HL-60 (cell line): ENCODE measurements around the gene NRF1.

Experiments used
- DNase-seq, 2 experiments: peaks; one replicate each; pipeline ENCODE4 v3.0.0-alpha.2; 2010 to 2020; ENCODE audit warnings: low read depth in 1 of 2, low spot score in 1 of 2
- H3K27ac ChIP-seq: fragments of 250-450 bp; sonication (Bioruptor Pico); replicated peaks from 2 replicates; pipeline ENCODE4 v1.5.1; 2020; ENCODE audit warnings: mild to moderate bottlenecking, moderate library complexity
- H3K27me3 ChIP-seq: fragments of 250-450 bp; sonication (Bioruptor Pico); 2 replicates; pipeline ENCODE4 v1.5.1; 2021; ENCODE audit warnings: mild to moderate bottlenecking, moderate library complexity; ENCODE audit not compliant: insufficient read depth, poor library complexity, severe bottlenecking
- H3K4me3 ChIP-seq: replicated peaks from 2 replicates; pipeline ENCODE4 v1.5.1; 2011; ENCODE audit warnings: mild to moderate bottlenecking, control low read depth, low read length; ENCODE audit not compliant: insufficient read depth
- CTCF ChIP-seq: IDR thresholded peaks from one replicate; pipeline ENCODE4 v1.5.1; 2011; ENCODE audit warnings: low read length, control low read depth, inconsistent platforms; ENCODE audit not compliant: insufficient read depth
- GABPA ChIP-seq: IDR thresholded peaks from 2 replicates; pipeline ENCODE4 v1.6.1; 2012; ENCODE audit warnings: low read depth
- POLR2AphosphoS5 ChIP-seq: IDR thresholded peaks from 2 replicates; pipeline ENCODE4 v1.6.1; 2012; ENCODE audit warnings: low read depth
- REST ChIP-seq: IDR thresholded peaks from 2 replicates; pipeline ENCODE4 v1.6.1; 2012; ENCODE audit warnings: low read depth; ENCODE audit not compliant: insufficient replicate concordance
- SPI1 ChIP-seq: IDR thresholded peaks from 2 replicates; pipeline ENCODE4 v1.6.1; 2012; ENCODE audit warnings: low read depth, mild to moderate bottlenecking, borderline replicate concordance

NRF1 gene

GRCh38 chr7:129728875-129729467 lies 117.5 kb downstream of the NRF1 start:
- no peak overlapping the region for H3K27ac ChIP-seq
- no peaks in the 10 kb centered on the region for H3K27me3 ChIP-seq
- no peak overlapping the region for H3K4me3 ChIP-seq
- no peak for DNase-seq
- no peak for TF ChIP-seq GABPA
- no peak for TF ChIP-seq REST
- TF ChIP-seq POLR2AphosphoS5: no peak
- TF ChIP-seq CTCF: no peak
- no peak for TF ChIP-seq SPI1

GRCh38 chr7:129729511-129729910 lies 118.0 kb downstream of the NRF1 start:
- TF ChIP-seq REST (no peak), CTCF (no peak), SPI1 (no peak), POLR2AphosphoS5 (no peak), GABPA (no peak)
- Histone ChIP-seq H3K4me3 (no peak overlapping the region), H3K27me3 (no peaks in the 10 kb centered on the region), H3K27ac (no peak overlapping the region)
- DNase-seq: no peak

- Histone ChIP-seq H3K27me3 (no peaks in the 10 kb centered on the region), H3K27ac (no peak overlapping the region), H3K4me3 (no peak overlapping the region)
- no peak for DNase-seq
- TF ChIP-seq POLR2AphosphoS5 (no peak), CTCF (no peak), REST (no peak), SPI1 (no peak), GABPA (no peak)
These were observed 118.6 kb downstream of the NRF1 start for GRCh38 chr7:129730159-129730558.
